GM19238 (cell line): ENCODE data around the gene AGAP9.
"Not testable (repeated sequence)": the region's sequence is repeated elsewhere in the genome, so short reads cannot be mapped to it uniquely, and the experiment has no call there.

ENCODE experiments used
- DNase-seq: peaks from one replicate; pipeline ENCODE4 v3.0.0; 2011; ENCODE audit warnings: low spot score; ENCODE audit not compliant: insufficient read length

AGAP9 gene

DNA sequence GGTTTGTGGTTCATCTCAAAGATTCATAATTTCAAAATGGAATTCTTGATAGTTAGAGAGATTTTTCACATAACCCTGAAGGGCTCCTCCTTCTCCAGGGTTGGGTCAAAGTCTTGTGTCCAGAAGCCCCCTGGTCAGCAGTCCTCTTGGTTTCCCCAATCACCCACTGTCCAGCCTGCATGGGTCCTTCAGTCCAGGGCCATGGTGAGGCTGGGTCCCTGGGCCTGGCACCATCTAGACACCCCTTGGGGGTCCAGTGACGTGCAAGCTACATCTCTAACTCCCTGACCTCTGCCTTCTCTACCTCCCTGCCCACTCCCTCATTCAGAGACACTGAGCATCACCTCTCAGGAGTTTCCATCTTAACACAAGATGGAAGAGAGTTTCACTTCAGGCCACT is 65.6 kb downstream of the AGAP9 start:
- no peak for DNase-seq

GRCh38 chr10:47457528-47457820 is 66.0 kb downstream of the AGAP9 start:
- no peak for DNase-seq

DNA sequence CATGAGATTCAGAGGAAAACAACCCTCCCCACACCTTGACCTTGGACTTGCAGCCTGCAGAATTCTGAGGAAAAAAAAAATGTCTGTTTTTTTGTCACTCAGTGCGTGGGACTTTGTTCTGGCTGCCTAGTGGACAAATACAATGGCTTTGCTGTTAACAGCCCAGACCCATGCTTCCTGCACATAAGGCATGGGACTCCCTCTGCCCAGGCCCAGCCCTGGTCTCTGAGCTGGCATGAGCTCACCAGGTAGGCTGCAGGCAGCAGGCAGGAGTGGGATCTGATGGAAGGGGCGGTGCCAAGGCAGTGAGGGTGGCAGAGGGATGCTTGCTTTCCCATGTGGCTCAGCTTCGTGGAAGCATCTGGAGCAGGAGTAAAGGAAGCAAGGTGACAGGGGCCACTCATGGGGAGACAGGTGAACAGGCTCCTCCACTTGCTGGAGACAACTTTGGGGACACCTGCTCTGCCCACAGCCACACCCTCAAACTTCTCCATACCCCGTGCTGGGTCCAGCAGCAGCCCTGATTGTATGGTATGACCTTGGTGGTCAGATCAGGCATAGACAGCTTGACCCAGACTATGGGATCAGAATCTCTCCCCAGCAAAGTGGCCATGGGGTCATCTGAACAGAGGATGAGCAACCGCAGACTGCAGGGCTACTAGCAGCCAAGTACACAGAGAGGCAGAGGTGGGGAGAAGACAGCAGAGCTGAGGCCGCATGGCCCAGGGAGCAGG is 66.5 kb downstream of the AGAP9 start:
- DNase-seq: no peak

- no peak for DNase-seq
Measured at GRCh38 chr10:47456079-47456785, 67.2 kb downstream of the AGAP9 start.

DNA sequence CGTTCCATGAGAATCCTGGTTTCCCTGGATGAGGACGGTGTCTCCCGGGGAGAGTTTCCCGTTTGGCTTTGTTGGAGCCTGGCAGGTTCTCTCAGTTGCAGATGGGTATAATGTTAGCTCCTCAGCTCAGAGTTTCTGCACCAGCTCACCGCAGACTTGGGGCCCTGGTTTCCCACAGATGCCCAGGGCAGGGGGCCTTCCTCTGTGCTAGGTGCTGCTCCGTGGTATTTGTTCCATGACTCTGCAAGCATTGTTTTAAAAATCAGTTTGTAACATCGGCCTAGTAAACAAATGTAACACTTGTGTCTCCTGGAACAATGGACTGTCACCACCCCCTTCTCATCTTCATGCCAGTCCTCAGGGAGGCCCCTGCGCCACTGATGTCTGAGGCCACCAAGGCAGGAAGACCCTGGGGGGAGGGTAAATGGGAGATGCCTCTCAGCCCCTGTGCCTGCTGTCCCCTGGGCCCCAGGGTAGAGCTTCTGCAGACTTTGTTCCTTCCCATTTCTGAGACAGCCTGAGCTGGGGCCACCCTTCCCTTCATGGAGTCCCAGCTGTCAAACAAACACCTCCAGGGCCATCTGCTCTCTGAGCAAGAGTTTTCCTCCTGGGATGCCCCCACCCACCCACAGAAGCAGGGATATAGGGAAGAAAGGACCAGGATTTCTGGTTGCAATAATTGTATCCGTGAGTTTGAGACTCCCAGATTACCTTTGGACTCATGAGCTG is 67.9 kb downstream of the AGAP9 start:
- DNase-seq: not testable (repeated sequence)

- DNase-seq: no peak
Measured at GRCh38 chr10:47454780-47455058, 68.7 kb downstream of the AGAP9 start.

GRCh38 chr10:47454008-47454779 is 69.2 kb downstream of the AGAP9 start:
- DNase-seq: no peak

DNA sequence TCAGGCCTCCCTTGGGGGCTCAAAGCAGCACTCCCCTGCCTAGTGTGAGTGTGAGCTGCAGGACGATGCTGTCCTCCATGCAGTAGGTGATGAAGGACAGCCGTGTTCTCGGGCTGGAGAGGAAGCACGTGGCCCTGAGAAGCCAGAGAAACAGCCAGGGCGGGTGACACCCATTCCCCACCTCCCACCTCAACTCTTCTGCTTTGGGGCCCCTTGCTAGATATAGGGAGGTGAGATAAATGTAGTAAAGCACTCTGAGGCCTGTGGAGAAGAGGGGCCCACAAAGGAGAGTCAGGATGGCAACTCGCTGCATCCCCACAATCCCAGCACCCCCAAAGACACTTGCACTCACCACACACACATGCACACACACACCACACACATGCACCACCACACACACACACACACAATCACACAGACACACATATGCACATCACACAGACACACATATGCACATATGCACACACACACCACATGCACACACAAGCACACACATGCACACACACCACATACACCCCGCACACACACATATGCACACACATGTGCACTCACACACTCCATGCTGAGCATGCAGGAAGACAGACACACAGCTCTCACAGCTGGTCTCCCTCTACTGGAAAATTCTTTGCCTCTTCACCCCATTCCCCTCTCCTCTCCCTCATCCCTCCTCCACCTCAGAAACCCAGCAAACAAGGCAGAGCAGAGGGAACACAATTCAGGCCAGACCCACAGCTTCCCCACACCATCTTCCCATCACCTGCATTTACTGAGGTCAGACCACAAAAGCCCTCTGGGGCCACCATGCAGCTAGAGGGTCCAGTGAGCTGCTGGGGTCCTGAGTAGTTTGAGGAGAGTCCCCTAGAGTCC is 70.1 kb downstream of the AGAP9 start:
- DNase-seq: no peak

GRCh38 chr10:47452495-47453140 is 70.8 kb downstream of the AGAP9 start:
- no peak for DNase-seq

GRCh38 chr10:47451998-47452494 is 71.4 kb downstream of the AGAP9 start:
- DNase-seq: no peak
